Measurements from ENCODE around the gene FNBP1L. TPM values are rescaled to one million over a fixed set of nuclear protein-coding genes. Genes with fewer than 3 reads are reported as not detected.
"Not testable (repeated sequence)": the region's sequence is repeated elsewhere in the genome, so short reads cannot be mapped to it uniquely, and the experiment has no call there.

The FNBP1L gene
- polyA plus RNA-seq, 1 of the 3 experiments (the other 2 are of a cell fraction), result 16.5 TPM

GRCh38 chr1:93463960-93464359 lies 16.0 kb downstream of the FNBP1L start:
- CTCF ChIA-PET, result no interaction called here
- Histone ChIP-seq H3K9me3 (0 out of 2 replicates have a peak, but pooled peaks cover 7% of the 10 kb centered on the region), H3K4me1 (ENCODE audit: control insufficient read depth in 1 of 2, insufficient read depth in 2 of 2, low read depth in 1 of 2, low read length in 1 of 2) (no peaks in the 10 kb centered on the region; a peak in 2 of 4 replicates), H3K9ac (no peak overlapping the region), H3K4me2 (no peak overlapping the region), H3F3A (replicated peaks; ENCODE audit: insufficient read depth) (peaks cover 19% of the 10 kb centered on the region), H3K9me2 (no peaks in the 10 kb centered on the region), H3K27ac (ENCODE audit: low read depth in 2 of 2, low read length in 1 of 2) (no peak overlapping the region), H3K27me3 (ENCODE audit: insufficient read depth) (no peaks in the 10 kb centered on the region), H4K20me1 (ENCODE audit: insufficient read depth) (peaks cover 73% of the 10 kb centered on the region), H3K4me3 (ENCODE audit: low read depth in 2 of 2, low read length in 1 of 2) (no peak overlapping the region), H2AFZ (ENCODE audit: low read depth) (no peak overlapping the region), H3K36me3 (replicated peaks in 1 of 2; ENCODE audit: control insufficient read depth in 1 of 2, insufficient read depth in 2 of 2, low read length in 1 of 2) (peaks cover 0 to 19% of the 10 kb centered on the region in 2 experiments), H3K79me2 (ENCODE audit: insufficient read depth) (peaks cover 100% of the 10 kb centered on the region)
- POLR2A ChIA-PET, result no interaction called here
- TF ChIP-seq GABPA (IDR thresholded peaks at IDR 0.05; ENCODE audit: low read depth) (no peak), SIN3A (IDR thresholded peaks at IDR 0.05; ENCODE audit: borderline replicate concordance, low read depth, low read length) (no peak), MAX (IDR thresholded peaks at IDR 0.05; ENCODE audit: low read depth) (no peak), TEAD4 (IDR thresholded peaks at IDR 0.05; ENCODE audit: borderline replicate concordance, insufficient read depth) (no peak), NFIC (IDR thresholded peaks at IDR 0.05; ENCODE audit: borderline replicate concordance) (no peak), ZBTB33 (IDR thresholded peaks at IDR 0.05; ENCODE audit: borderline replicate concordance, low read depth) (no peak), POLR2AphosphoS5 (IDR thresholded peaks at IDR 0.05; ENCODE audit: low read depth, low read length) (no peak), RAD21 (IDR thresholded peaks at IDR 0.05; ENCODE audit: low read length) (no peak), TAF1 (IDR thresholded peaks at IDR 0.05; ENCODE audit: borderline replicate concordance, low read depth, low read length) (no peak), RCOR1 (IDR thresholded peaks at IDR 0.05; ENCODE audit: low read length) (no peak), NRF1 (IDR thresholded peaks at IDR 0.05; ENCODE audit: low read depth, low read length) (no peak), SMC3 (IDR thresholded peaks at IDR 0.05; ENCODE audit: low read depth, low read length) (no peak), TCF12 (IDR thresholded peaks at IDR 0.05) (no peak), CHD2 (IDR thresholded peaks at IDR 0.05; ENCODE audit: low read length, partially characterized antibody) (no peak), RFX5 (IDR thresholded peaks at IDR 0.05; ENCODE audit: low read length) (no peak), FOXJ3 (CRISPR knock-in tag; IDR thresholded peaks at IDR 0.05) (no peak), REST (IDR thresholded peaks at IDR 0.05; ENCODE audit: low read depth, low read length) (no peak)
- WGBS (ENCODE audit: low lambda C conversion rate), result 97% methylated on average over 1 of the region's 1 CpG
- DNase-seq, result no peak

- peaks cover 0 to 14% of the 10 kb centered on the region in 2 experiments for H3K36me3 ChIP-seq (replicated peaks in 1 of 2; ENCODE audit: control insufficient read depth in 1 of 2, insufficient read depth in 2 of 2, low read length in 1 of 2)
- WGBS (ENCODE audit: low lambda C conversion rate), result 94% methylated on average over 5 of the region's 6 CpGs
- CTCF ChIA-PET, result interaction anchor here (0.9 kb wide), 1 partner anchor 20 kb away, joined by 3 read pairs; no protein-coding TSS in a partner anchor
- H3K4me1 ChIP-seq (ENCODE audit: control insufficient read depth in 1 of 2, insufficient read depth in 2 of 2, low read depth in 1 of 2, low read length in 1 of 2); H3K9me2 ChIP-seq; H3K4me2 ChIP-seq; H3K9me3 ChIP-seq; H3K27ac ChIP-seq (ENCODE audit: low read depth in 2 of 2, low read length in 1 of 2); H3K27me3 ChIP-seq (ENCODE audit: insufficient read depth); POLR2A ChIA-PET; H2AFZ ChIP-seq (ENCODE audit: low read depth); DNase-seq; H3K9ac ChIP-seq; H3K4me3 ChIP-seq (ENCODE audit: low read depth in 2 of 2, low read length in 1 of 2): not testable (repeated sequence)
- peaks cover 15% of the 10 kb centered on the region for H3F3A ChIP-seq (replicated peaks; ENCODE audit: insufficient read depth)
- peaks cover 80% of the 10 kb centered on the region for H4K20me1 ChIP-seq (ENCODE audit: insufficient read depth)
- H3K79me2 ChIP-seq (ENCODE audit: insufficient read depth), result peaks cover 100% of the 10 kb centered on the region
Observed at GRCh38 chr1:93465371-93466082, 17.6 kb downstream of the FNBP1L start.

Measured in SK-N-SH (cell line).